ENCODE data around the gene FBXO39. TPM values are rescaled to one million over a fixed set of nuclear protein-coding genes. Genes with fewer than 3 reads are reported as not detected.

FBXO39 gene
- total and polyA plus RNA-seq, 9 of the 15 experiments (the other 6 are each of a cell fraction or from before 2014, with no cell fraction given) = not detected

DNA sequence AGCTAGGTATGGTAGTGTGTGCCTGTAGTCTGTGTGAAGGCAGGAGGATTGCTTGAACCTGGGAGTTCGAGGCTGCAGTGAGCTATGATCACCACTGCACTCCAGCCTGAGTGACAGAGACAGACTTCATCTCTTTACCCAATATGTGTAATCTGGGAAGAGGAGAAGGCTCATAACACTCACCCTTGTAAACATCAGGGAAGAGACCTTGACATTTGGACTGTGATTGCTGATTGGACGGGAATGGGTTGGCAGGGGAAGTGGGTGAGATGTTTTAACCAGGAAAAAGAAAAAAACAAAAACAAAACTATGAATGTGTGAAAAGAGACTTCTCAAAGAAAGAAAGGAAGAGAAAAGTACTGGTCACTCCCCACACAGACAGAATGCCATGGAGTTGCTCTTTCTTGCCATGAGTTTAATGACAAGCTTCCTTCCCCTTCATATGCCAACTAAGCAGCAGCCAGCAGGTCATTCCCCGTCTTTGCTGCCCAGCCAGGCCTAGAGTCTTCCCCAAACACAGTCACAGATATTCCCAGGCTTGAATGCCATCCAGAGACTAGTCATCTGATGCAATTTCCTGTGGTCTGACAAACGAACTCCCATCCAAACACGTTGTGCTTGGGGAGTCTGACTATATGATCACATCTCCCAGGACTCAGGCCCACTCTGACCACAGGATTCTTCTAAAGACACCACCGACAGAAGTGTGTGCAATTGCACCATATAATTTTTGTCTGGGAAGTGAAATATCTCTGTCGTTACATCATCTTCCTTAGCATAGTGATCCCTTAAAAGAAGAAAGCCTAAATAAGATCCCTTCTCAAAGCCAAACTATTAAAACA, 23.7 kb upstream of the FBXO39 start (continued):
- TF ChIP-seq MCM5 (IDR thresholded peaks at IDR 0.05; ENCODE audit: low read depth) (no peak), RFX1 (IDR thresholded peaks at IDR 0.05) (no peak), TAL1 (IDR thresholded peaks at IDR 0.05) (no peak), STAT5A (IDR thresholded peaks at IDR 0.05; ENCODE audit: borderline replicate concordance, low read length) (no peak), IRF2 (CRISPR knock-in tag; IDR thresholded peaks at IDR 0.05) (no peak), RFX5 (IDR thresholded peaks at IDR 0.05; ENCODE audit: low read depth, low read length) (no peak), ZC3H4 (CRISPR knock-in tag; IDR thresholded peaks at IDR 0.05; ENCODE audit: borderline replicate concordance) (no peak), CEBPG (CRISPR knock-in tag; IDR thresholded peaks at IDR 0.05) (0 out of 2 replicates have a peak, but pooled peaks have one; percentile 29), CEBPG (tag; conservative IDR thresholded peaks at IDR 0.05 in 1 of 2, IDR thresholded peaks at IDR 0.05 in 1 of 2) (peak; percentile 54 to 88; a peak in 3 of 4 replicates), CCAR2 (IDR thresholded peaks at IDR 0.05; ENCODE audit: low read depth, low read length) (no peak), KLF10 (CRISPR knock-in tag; IDR thresholded peaks at IDR 0.05) (no peak), ZNF316 (IDR thresholded peaks at IDR 0.05) (no peak), ZNF124 (CRISPR knock-in tag; IDR thresholded peaks at IDR 0.05) (no peak), MCM2 (IDR thresholded peaks at IDR 0.05; ENCODE audit: low read depth) (no peak), HDAC6 (IDR thresholded peaks at IDR 0.05; ENCODE audit: low read depth, low read length) (no peak), KDM2B (CRISPR knock-in tag; IDR thresholded peaks at IDR 0.05) (no peak), SLC30A9 (CRISPR knock-in tag; IDR thresholded peaks at IDR 0.05) (no peak), DACH1 (IDR thresholded peaks at IDR 0.05; ENCODE audit: partially characterized antibody) (no peak)
- TF ChIP-seq, protein P1, sequence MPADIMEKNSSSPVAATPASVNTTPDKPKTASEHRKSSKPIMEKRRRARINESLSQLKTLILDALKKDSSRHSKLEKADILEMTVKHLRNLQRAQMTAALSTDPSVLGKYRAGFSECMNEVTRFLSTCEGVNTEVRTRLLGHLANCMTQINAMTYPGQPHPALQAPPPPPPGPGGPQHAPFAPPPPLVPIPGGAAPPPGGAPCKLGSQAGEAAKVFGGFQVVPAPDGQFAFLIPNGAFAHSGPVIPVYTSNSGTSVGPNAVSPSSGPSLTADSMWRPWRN (IDR thresholded peaks at IDR 0.05; ENCODE audit: low read depth) = no peak
- TF ChIP-seq, protein P2, sequence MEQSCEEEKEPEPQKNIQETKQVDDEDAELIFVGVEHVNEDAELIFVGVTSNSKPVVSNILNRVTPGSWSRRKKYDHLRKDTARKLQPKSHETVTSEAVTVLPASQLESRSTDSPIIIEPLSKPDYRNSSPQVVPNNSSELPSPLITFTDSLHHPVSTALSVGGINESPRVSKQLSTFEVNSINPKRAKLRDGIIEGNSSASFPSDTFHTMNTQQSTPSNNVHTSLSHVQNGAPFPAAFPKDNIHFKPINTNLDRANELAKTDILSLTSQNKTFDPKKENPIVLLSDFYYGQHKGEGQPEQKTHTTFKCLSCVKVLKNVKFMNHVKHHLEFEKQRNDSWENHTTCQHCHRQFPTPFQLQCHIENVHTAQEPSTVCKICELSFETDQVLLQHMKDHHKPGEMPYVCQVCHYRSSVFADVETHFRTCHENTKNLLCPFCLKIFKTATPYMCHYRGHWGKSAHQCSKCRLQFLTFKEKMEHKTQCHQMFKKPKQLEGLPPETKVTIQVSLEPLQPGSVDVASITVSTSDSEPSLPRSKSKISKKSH (CRISPR knock-in tag; IDR thresholded peaks at IDR 0.05) = no peak
- TF ChIP-seq, protein P3, sequence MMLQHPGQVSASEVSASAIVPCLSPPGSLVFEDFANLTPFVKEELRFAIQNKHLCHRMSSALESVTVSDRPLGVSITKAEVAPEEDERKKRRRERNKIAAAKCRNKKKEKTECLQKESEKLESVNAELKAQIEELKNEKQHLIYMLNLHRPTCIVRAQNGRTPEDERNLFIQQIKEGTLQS (IDR thresholded peaks at IDR 0.05) = no peak; the same call in 1 of the 2 replicates
- TF ChIP-seq, protein P3 (CRISPR knock-in tag; conservative IDR thresholded peaks at IDR 0.05) = no peak
- TF ChIP-seq, protein P4, sequence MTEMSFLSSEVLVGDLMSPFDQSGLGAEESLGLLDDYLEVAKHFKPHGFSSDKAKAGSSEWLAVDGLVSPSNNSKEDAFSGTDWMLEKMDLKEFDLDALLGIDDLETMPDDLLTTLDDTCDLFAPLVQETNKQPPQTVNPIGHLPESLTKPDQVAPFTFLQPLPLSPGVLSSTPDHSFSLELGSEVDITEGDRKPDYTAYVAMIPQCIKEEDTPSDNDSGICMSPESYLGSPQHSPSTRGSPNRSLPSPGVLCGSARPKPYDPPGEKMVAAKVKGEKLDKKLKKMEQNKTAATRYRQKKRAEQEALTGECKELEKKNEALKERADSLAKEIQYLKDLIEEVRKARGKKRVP (CRISPR knock-in tag; IDR thresholded peaks at IDR 0.05) = peak; percentile 71
- TF ChIP-seq, protein P5, sequence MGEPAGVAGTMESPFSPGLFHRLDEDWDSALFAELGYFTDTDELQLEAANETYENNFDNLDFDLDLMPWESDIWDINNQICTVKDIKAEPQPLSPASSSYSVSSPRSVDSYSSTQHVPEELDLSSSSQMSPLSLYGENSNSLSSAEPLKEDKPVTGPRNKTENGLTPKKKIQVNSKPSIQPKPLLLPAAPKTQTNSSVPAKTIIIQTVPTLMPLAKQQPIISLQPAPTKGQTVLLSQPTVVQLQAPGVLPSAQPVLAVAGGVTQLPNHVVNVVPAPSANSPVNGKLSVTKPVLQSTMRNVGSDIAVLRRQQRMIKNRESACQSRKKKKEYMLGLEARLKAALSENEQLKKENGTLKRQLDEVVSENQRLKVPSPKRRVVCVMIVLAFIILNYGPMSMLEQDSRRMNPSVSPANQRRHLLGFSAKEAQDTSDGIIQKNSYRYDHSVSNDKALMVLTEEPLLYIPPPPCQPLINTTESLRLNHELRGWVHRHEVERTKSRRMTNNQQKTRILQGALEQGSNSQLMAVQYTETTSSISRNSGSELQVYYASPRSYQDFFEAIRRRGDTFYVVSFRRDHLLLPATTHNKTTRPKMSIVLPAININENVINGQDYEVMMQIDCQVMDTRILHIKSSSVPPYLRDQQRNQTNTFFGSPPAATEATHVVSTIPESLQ (CRISPR knock-in tag; IDR thresholded peaks at IDR 0.05) = no peak
